Measurements from ENCODE around the gene ZNF215.

GRCh38 chr11:6979365-6979764 is 53.1 kb downstream of the ZNF215 start:
- TF ChIP-seq EP300 (IDR thresholded peaks at IDR 0.05) (no peak), POLR2A (IDR thresholded peaks at IDR 0.05) (no peak)
- TF ChIP-seq, protein P1, sequence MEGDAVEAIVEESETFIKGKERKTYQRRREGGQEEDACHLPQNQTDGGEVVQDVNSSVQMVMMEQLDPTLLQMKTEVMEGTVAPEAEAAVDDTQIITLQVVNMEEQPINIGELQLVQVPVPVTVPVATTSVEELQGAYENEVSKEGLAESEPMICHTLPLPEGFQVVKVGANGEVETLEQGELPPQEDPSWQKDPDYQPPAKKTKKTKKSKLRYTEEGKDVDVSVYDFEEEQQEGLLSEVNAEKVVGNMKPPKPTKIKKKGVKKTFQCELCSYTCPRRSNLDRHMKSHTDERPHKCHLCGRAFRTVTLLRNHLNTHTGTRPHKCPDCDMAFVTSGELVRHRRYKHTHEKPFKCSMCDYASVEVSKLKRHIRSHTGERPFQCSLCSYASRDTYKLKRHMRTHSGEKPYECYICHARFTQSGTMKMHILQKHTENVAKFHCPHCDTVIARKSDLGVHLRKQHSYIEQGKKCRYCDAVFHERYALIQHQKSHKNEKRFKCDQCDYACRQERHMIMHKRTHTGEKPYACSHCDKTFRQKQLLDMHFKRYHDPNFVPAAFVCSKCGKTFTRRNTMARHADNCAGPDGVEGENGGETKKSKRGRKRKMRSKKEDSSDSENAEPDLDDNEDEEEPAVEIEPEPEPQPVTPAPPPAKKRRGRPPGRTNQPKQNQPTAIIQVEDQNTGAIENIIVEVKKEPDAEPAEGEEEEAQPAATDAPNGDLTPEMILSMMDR (IDR thresholded peaks at IDR 0.05) = no peak
